DMS153 (cell line): Measurements from ENCODE around the gene GPRASP3.

Experiments
- DNase-seq: peaks from one replicate; lab custom pipeline; 2025; lab: John Stamatoyannopoulos, UW

Gene GPRASP3

DNA sequence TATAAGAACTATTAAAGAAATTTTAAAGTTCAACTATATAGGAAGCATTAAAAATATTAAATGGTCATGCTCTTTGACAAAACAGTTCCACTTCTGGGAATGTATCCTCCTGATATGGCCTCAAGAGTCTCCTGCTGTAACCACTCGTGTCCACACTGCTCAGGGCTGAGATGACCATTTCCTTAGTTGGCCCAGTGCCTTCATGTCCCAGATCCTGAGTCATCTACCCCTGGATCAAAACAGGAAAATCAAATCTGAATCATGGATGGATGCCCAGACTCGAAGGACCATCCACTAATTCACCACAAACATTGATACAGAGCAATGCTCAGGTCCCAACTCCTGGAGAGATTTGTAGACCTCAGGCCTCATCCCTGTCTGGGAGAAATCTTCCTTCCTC lies 44.7 kb downstream of the GPRASP3 start:
- no peak for DNase-seq

DNA sequence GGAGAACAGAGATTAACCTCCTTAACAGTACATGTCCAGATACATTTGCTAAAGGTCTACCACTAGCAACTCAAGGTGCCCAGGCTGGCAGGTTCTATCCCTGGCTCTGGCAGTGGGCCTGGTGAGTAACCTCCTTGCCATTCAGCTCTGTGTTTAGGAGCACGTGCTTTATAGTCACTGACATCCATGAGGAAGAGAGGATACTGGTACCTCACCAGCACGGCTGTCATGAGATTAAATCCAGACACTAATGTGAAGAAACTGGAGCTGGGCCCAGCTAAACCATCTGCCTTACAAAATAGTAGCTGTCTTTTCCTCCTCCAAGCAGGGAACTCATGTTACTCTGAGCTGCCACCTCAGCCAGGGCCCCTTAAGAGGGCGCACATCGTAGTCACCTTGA lies 45.3 kb downstream of the GPRASP3 start:
- no peak for DNase-seq

DNA sequence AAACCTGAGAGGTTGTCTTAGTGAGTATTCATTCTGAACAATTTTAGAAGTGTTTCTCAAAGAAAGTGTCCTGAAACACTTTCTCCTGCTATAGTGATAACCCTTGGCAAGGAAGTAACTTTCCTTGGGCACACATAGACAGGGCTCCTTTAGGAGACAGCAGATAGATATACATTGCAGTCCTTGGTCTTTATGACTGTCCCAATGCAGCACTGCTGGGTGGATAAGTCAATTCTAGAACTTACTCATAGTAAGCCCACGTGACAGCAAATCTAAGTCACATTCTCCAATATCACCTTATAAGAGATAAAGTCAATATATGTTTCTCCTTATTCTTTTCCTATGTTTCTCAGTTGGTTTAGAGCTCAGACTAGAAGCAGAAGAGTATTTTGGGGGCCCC lies 46.7 kb downstream of the GPRASP3 start:
- no peak for DNase-seq

DNA sequence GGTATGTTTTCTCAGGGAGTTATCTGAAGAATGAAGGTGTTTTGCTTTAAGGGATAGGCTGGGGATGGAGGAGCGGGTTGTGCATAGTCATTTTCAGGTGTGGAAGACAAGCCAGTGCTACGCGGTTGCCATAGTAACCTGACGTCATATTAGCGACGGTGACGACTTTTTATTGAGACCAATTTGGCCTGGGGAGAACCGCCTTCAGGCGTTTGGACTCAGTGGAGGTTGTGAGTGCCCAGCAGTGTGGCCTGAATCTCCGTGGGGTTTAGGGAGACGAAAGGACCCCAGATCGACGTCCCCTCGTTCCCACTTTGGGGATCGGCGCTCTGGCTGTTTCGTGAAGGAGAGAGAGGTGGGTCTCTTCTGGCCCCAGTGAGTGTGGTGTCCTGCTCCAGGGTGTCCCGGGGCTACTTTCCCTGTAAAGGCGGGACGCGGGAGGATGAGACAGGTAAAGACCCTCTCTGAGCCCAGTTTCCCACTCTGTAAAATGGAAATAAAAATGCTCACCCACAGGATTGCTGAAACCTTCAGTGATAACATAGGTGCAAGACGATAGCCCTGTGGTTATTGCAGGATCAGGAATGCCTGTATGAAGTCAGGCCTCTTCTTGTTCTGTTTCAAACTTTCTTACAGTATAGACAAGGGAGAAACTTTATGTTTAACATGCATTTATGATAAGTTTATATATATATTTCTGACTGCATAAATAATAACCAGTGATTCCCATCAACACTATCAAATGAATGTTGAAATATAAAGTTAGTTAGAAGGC lies 48.6 kb downstream of the GPRASP3 start:
- peak; percentile 75 for DNase-seq
